ENCODE results near the gene INCA1.

- no peak for TF ChIP-seq GATA2 (IDR thresholded peaks at IDR 0.05; ENCODE audit: low read depth, low read length)
- no peak for TF ChIP-seq GATA3 (IDR thresholded peaks at IDR 0.05; ENCODE audit: low read depth, low read length)
Measured at GRCh38 chr17:5023588-5024147, 26.3 kb upstream of the INCA1 start.

Measured in SH-SY5Y (cell line).